Dermis blood vessel endothelial cell (primary cell): ENCODE measurements around the gene NCOA1. TPM values are rescaled to one million over a fixed set of nuclear protein-coding genes. Genes with fewer than 3 reads are reported as not detected.
A peak's percentile ranks its signal among the peaks of the same experiment; 100 is the strongest.
"Not testable (repeated sequence)": the region's sequence is repeated elsewhere in the genome, so short reads cannot be mapped to it uniquely, and the experiment has no call there.

ENCODE experiments used
- DNase-seq: peaks from one replicate; pipeline ENCODE4 v3.0.0; 2010
- total RNA-seq: library from RNA; depleted of rRNA; stranded (reverse); fragments of >200 nt; gene quantifications from 2 replicates; pipeline ENCODE4 v1.2.3, GENCODE V29; 2014

The NCOA1 gene
- total RNA-seq, 1 donor from 2014 or later = 12.8 TPM

DNA sequence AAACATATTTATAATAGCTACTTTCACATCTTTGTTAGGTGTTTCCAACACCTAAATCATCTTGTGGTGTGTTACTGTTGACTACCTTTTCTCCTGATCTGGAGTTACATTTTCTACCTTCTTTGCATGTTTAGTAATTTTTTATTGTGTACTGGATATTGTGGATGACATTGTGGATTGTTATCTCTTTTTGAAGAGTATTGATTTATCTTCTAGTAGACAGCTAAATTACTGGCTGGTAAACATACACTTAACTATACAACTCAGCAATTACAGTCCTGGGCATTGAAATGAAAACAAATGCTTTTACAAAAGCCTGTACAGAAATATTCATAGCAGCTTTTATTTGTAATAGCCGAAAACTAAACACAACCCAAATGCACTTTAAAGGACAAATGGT lies 151.3 kb downstream of the NCOA1 start:
- no peak for DNase-seq

- no peak for DNase-seq
Observed at GRCh38 chr2:24643051-24643450, 152.0 kb downstream of the NCOA1 start.

- no peak for DNase-seq
Observed at GRCh38 chr2:24644032-24644431, 153.0 kb downstream of the NCOA1 start.

- no peak for DNase-seq
Observed at GRCh38 chr2:24650997-24651642, 160.1 kb downstream of the NCOA1 start.

- no peak for DNase-seq
Observed at GRCh38 chr2:24651643-24652003, 160.6 kb downstream of the NCOA1 start.

- no peak for DNase-seq
Observed at GRCh38 chr2:24652265-24653182, 161.5 kb downstream of the NCOA1 start.

DNA sequence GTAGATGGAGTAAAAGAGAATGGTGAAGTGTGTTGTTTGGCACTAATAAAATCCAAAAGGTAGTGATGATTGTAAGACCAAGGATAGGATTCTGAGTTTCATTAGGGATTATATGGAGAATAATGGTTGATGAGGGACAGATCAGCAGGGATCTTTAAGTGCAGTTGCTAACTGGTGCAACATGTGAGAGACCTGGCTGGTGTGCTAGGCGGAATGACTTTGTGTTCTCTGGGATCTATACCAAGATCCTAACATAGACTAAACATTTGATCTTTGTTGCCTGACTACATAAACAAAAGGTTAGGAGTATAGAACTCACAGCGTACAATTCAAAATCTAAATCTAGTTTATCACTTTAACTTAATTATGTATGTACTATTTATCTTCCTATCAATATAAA lies 166.8 kb downstream of the NCOA1 start:
- no peak for DNase-seq

DNA sequence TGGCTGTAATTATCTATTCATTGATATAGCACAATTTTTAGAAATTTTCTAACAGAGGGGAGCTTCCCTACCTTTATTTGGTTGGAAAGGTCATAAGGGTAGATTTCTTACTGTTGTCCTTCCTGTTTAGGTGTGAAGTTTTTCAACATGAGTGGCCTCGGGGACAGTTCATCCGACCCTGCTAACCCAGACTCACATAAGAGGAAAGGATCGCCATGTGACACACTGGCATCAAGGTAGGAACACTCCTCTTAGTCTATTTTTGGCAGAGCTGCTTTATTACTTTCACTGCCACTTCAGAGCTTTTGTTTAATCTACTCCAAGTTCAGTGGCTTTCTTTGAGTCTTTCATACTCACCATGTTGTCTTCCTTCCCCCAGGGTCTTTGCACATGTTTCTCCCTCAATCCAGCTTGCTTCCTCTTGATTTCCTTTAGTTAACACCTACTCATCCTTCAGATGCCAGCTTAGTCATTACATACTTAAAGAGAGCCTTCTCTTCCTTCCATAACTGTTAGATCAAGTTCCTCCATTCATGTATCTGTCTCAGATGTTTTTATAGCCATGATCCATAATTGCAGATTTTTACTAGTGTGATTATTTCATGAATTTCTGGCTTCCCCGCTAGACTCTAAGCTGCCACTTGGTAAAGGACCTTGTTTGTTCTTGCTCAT lies 167.6 kb downstream of the NCOA1 start:
- no peak for DNase-seq

- DNase-seq = no peak
Observed at GRCh38 chr2:24659862-24660261, 168.8 kb downstream of the NCOA1 start.

- DNase-seq = no peak
Observed at GRCh38 chr2:24667542-24667941, 176.5 kb downstream of the NCOA1 start.

DNA sequence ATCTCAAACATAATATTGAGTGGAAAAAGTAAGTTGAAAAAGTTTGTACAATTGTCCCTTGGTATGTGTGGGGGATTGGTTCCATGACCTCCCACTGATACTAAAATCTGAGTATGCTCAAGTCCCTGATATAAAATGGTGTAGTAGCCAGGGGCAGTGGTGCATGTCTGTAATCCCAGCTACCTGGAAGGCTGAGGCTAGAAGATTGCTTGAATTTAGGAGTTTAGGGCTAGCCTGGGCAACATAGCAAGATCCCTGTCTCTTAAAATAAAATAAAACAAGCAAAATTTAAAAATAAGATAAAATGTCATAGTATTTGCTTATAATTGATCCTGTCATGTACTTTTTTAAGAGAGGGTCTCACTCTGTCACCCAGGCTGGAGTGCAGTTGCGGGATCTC lies 180.2 kb downstream of the NCOA1 start:
- DNase-seq = no peak

DNA sequence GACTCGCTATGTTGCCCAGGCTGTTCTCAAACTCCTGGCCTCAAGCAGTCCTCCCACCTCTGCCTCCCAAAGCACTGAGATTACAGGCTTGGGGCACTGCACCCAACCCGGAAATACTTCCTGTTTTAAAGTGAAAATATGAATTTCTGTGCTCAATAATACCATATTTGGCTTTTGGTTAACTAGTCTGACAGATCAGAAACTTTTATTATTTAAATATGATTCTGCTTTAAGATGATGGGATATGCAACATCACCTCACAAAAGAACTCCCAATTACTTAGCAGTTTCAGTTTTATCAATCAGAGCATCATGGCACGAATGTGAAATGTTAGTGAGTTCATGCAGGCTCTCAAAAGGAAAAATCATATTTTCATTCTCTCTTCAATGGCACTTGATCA lies 181.5 kb downstream of the NCOA1 start:
- DNase-seq = no peak

DNA sequence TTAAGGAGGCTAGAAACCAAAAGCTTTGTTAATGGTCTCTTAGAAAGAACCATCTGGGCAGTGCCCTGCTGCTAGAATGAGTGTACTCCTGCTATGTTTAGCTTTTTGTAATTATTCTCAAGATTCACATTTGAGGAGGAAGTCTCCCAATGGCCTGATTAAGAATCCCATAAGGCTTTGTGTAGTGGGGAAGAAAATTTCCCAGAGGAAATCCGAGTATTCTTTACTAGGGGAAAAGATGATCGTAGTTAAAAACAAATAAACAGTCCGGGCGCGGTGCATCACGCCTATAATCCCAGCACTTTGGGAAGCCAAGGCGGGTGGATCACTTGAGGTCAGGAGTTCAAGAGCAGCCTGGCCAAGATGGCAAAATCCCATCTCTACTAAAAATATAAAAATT lies 184.3 kb downstream of the NCOA1 start:
- DNase-seq = peak; percentile 71

GRCh38 chr2:24676493-24676892 lies 185.4 kb downstream of the NCOA1 start:
- DNase-seq = no peak

GRCh38 chr2:24678066-24678465 lies 187.0 kb downstream of the NCOA1 start:
- not testable (repeated sequence) for DNase-seq

- DNase-seq = no peak
Observed at GRCh38 chr2:24680196-24680595, 189.1 kb downstream of the NCOA1 start.

DNA sequence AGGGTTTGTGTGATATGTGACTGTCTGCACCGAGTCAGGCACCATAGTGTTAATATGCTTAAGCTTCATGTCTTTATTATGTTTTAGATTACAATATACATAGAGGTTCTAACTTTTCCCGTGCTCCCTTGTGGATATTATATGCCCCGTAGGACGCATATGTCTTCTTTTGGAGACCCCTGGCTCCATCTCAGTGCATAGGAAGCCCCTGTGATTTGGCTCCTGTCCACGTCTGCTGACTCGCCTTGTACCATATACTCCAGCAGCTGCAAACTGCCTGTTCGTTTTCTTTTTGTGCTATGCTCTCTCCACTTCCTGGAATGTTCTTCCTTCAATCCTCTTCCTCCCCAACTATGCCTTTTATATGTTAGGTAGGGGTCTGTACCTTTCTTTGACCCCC lies 191.2 kb downstream of the NCOA1 start:
- DNase-seq = peak; percentile 7

- no peak for DNase-seq
Observed at GRCh38 chr2:24683408-24683807, 192.4 kb downstream of the NCOA1 start.

- no peak for DNase-seq
Observed at GRCh38 chr2:24690524-24690923, 199.5 kb downstream of the NCOA1 start.

GRCh38 chr2:24691806-24692205 lies 200.8 kb downstream of the NCOA1 start:
- DNase-seq = no peak

DNA sequence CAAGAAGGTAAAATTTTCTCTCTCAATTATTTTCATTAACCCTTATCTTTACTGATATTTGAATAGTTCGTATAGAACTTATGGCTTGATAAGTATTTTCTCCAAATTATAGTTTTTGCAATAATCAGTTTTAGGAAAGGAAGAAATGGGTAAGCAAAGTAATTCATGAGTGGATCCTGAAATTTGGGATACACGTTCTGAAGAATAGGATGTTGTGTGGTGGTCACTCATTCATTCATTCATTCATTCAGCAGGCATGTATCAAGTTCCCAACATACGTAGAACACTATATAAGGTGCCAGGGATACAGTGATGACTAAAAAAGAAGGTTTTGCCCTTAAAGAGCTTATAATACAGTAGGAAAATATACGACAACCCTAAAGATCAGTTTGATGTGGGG lies 206.7 kb downstream of the NCOA1 start:
- DNase-seq = no peak

DNA sequence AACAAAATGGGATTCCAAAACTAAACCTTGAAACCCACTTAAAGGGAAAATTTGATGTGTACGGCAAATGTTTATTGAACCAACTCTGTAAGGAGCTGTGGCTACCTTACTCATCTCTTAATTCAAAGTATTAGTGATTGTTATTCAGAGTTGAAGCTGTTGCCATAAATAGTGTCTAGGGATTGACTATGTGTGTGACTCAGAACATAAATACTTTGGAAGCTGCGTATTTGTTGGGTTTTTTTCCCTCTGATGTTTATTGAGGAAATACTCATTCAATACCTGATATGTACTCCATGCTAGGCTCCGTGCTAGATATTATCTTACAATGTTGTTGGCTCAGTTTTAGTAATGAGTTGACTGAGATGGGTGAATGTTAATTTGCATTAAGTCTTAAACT lies 211.7 kb downstream of the NCOA1 start:
- peak; percentile 88 for DNase-seq

DNA sequence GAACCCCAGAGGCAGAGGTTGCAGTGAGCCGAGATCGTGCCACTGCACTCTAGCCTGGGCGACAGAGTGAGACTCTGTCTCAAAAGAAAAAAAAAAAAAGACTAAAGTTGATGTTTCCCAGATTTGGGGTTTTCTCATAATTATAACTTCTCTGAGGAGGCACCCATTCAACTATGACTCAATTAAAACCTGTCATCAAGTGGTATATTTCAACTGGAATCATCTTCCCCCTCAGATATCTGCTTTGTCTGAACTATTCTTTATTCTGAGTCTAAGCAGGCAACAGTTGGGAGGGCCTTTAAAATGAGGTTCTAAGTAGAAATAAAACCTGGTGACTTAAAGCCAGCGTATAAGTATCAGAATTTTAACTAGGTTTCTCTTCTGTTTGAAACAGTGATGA lies 213.6 kb downstream of the NCOA1 start:
- DNase-seq = no peak

DNA sequence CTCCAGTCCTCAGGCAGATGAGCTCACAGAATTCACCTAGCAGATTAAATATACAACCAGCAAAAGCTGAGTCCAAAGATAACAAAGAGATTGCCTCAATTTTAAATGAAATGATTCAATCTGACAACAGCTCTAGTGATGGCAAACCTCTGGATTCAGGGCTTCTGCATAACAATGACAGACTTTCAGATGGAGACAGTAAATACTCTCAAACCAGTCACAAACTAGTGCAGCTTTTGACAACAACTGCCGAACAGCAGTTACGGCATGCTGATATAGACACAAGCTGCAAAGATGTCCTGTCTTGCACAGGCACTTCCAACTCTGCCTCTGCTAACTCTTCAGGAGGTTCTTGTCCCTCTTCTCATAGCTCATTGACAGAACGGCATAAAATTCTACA lies 216.1 kb downstream of the NCOA1 start:
- DNase-seq = no peak
